Measurements from ENCODE around the gene FREM1. TPM values are rescaled to one million over a fixed set of nuclear protein-coding genes. Genes with fewer than 3 reads are reported as not detected.

FREM1 gene
- total and polyA plus RNA-seq, 12 donors, result 2.8 to 24.1 (median 7.1) TPM

- intact Hi-C loops (cut with DNase I), result no loop called here
- TF ChIP-seq POLR2A (IDR thresholded peaks at IDR 0.05) (no peak), CTCF (IDR thresholded peaks at IDR 0.05) (no peak)
- Histone ChIP-seq H3K4me3 (no peak overlapping the region), H3K27ac (no peak overlapping the region), H3K27me3 (no peaks in the 10 kb centered on the region), H3K9me3 (replicated peaks in 1 of 3) (no peaks in the 10 kb centered on the region), H3K4me1 (replicated peaks in 1 of 2) (peaks cover 0 to 8% of the 10 kb centered on the region in 2 donors), H3K36me3 (replicated peaks in 1 of 2) (no peaks in the 10 kb centered on the region)
- no peak for DNase-seq
- 79 to 83% (median 81%) methylated on average over 4 of the region's 4 CpGs for WGBS, 4 donors
Observed at GRCh38 chr9:14780693-14781092, 129.5 kb downstream of the FREM1 start.

GRCh38 chr9:14780251-14780650 lies 130.0 kb downstream of the FREM1 start:
- H3K27me3 ChIP-seq, result no peaks in the 10 kb centered on the region
- WGBS, 4 donors, result 26 to 49% (median 41%) methylated on average over 5 of the region's 5 CpGs
- no peak for TF ChIP-seq CTCF (IDR thresholded peaks at IDR 0.05)
- TF ChIP-seq POLR2A (IDR thresholded peaks at IDR 0.05), result no peak
- H3K27ac ChIP-seq, result peak overlapping the region in 1 of 5 donors; percentile 49
- intact Hi-C loops (cut with DNase I), result no loop called here
- H3K9me3 ChIP-seq (replicated peaks in 1 of 3), result no peaks in the 10 kb centered on the region
- H3K36me3 ChIP-seq (replicated peaks in 1 of 2), result no peaks in the 10 kb centered on the region
- peak; percentile 52 to 89 (median 84) for DNase-seq
- H3K4me1 ChIP-seq (replicated peaks in 1 of 2), result peaks cover 0 to 8% of the 10 kb centered on the region in 2 donors
- H3K4me3 ChIP-seq, result no peak overlapping the region

- no peaks in the 10 kb centered on the region for H3K9me3 ChIP-seq (replicated peaks in 1 of 3)
- H3K27ac ChIP-seq, result peak overlapping the region in 1 of 5 donors; percentile 58
- H3K36me3 ChIP-seq (replicated peaks in 1 of 2), result no peaks in the 10 kb centered on the region
- WGBS, 4 donors, result 59 to 69% (median 63%) methylated on average over 7 to 11 of the region's 11 CpGs
- peak in 6 of 7 donors; percentile 11 to 55 (median 18) for DNase-seq
- intact Hi-C loops (cut with DNase I), result loop anchor here in 1 of 2 donors (10.0 kb wide), 1 partner anchor 175 kb away; no protein-coding TSS in a partner anchor
- TF ChIP-seq POLR2A (IDR thresholded peaks at IDR 0.05) (no peak), CTCF (IDR thresholded peaks at IDR 0.05) (no peak)
- H3K4me1 ChIP-seq (replicated peaks in 1 of 2), result peaks cover 0 to 8% of the 10 kb centered on the region in 2 donors
- H3K27me3 ChIP-seq, result no peaks in the 10 kb centered on the region
- no peak overlapping the region for H3K4me3 ChIP-seq
Observed at GRCh38 chr9:14779566-14780022, 130.6 kb downstream of the FREM1 start.

GRCh38 chr9:14778565-14778964 lies 131.7 kb downstream of the FREM1 start:
- no peak for DNase-seq

More at GRCh38 chr9:14778565-14778964, 131.7 kb downstream of the FREM1 start:
- WGBS, 4 donors, result 87 to 95% (median 89%) methylated on average over 6 of the region's 6 CpGs
- no peak overlapping the region for H3K27ac ChIP-seq
- H3K4me3 ChIP-seq, result no peak overlapping the region
- no peaks in the 10 kb centered on the region for H3K9me3 ChIP-seq (replicated peaks in 1 of 3)
- TF ChIP-seq POLR2A (IDR thresholded peaks at IDR 0.05) (no peak), CTCF (IDR thresholded peaks at IDR 0.05) (no peak)
- H3K4me1 ChIP-seq (replicated peaks in 1 of 2), result peaks cover 0 to 8% of the 10 kb centered on the region in 2 donors
- H3K27me3 ChIP-seq, result no peaks in the 10 kb centered on the region
- H3K36me3 ChIP-seq (replicated peaks in 1 of 2), result no peaks in the 10 kb centered on the region
- intact Hi-C loops (cut with DNase I), result loop anchor here in 1 of 2 donors (10.0 kb wide), 1 partner anchor 174 kb away; no protein-coding TSS in a partner anchor

Data from adrenal gland (tissue), 12 donors.